ENCODE results near the gene VCX2. TPM values are rescaled to one million over a fixed set of nuclear protein-coding genes. Genes with fewer than 3 reads are reported as not detected.
A peak's percentile ranks its signal among the peaks of the same experiment; 100 is the strongest.
"Not testable (repeated sequence)": the region's sequence is repeated elsewhere in the genome, so short reads cannot be mapped to it uniquely, and the experiment has no call there.

The VCX2 gene
- not detected in 2 replicates for total RNA-seq (2014; rRNA removed; shearing (Covaris generic))

GRCh38 chrX:8171169-8171568 is at the start of gene VCX2:
Gene VCX2, minus strand, starts transcription at chrX:8171267. Its CDS starts 624 bp downstream, at chrX:8170643.
- DNase-seq (ENCODE audit: low read depth): not testable (repeated sequence)

- DNase-seq (ENCODE audit: low read depth): no peak
Measured at GRCh38 chrX:8204943-8205342, 33.9 kb upstream of the VCX2 start.

GRCh38 chrX:8204169-8204935 is 33.3 kb upstream of the VCX2 start:
- DNase-seq (ENCODE audit: low read depth): peak; percentile 12

- peak; percentile 22 for DNase-seq (ENCODE audit: low read depth)
Measured at GRCh38 chrX:8201896-8202331, 30.8 kb upstream of the VCX2 start.

- DNase-seq (ENCODE audit: low read depth): no peak
Measured at GRCh38 chrX:8196776-8197175, 25.7 kb upstream of the VCX2 start.

GRCh38 chrX:8194216-8194615 is 23.1 kb upstream of the VCX2 start:
- DNase-seq (ENCODE audit: low read depth): peak; percentile 10

- peak; percentile 15 for DNase-seq (ENCODE audit: low read depth)
Measured at GRCh38 chrX:8192276-8192675, 21.2 kb upstream of the VCX2 start.

GRCh38 chrX:8191022-8191421 is 20.0 kb upstream of the VCX2 start:
- peak; percentile 4 for DNase-seq (ENCODE audit: low read depth)

GRCh38 chrX:8190341-8190830 is 19.3 kb upstream of the VCX2 start:
- DNase-seq (ENCODE audit: low read depth): no peak

GRCh38 chrX:8189096-8189830 is 18.2 kb upstream of the VCX2 start:
- no peak for DNase-seq (ENCODE audit: low read depth)

- DNase-seq (ENCODE audit: low read depth): no peak
Measured at GRCh38 chrX:8183346-8183745, 12.3 kb upstream of the VCX2 start.

- DNase-seq (ENCODE audit: low read depth): no peak
Measured at GRCh38 chrX:8179656-8180055, 8.6 kb upstream of the VCX2 start.

GRCh38 chrX:8154011-8154410 is 17.1 kb downstream of the VCX2 start:
- DNase-seq (ENCODE audit: low read depth): not testable (repeated sequence)

- DNase-seq (ENCODE audit: low read depth): no peak
Measured at GRCh38 chrX:8147226-8147625, 23.8 kb downstream of the VCX2 start.

- no peak for DNase-seq (ENCODE audit: low read depth)
Measured at GRCh38 chrX:8144925-8145324, 26.1 kb downstream of the VCX2 start.

- no peak for DNase-seq (ENCODE audit: low read depth)
Measured at GRCh38 chrX:8141896-8142295, 29.2 kb downstream of the VCX2 start.

- no peak for DNase-seq (ENCODE audit: low read depth)
Measured at GRCh38 chrX:8140986-8141744, 29.9 kb downstream of the VCX2 start.

GRCh38 chrX:8139716-8140115 is 31.4 kb downstream of the VCX2 start:
- no peak for DNase-seq (ENCODE audit: low read depth)

GRCh38 chrX:8138252-8138651 is 32.8 kb downstream of the VCX2 start:
- no peak for DNase-seq (ENCODE audit: low read depth)

- no peak for DNase-seq (ENCODE audit: low read depth)
Measured at GRCh38 chrX:8126648-8127047, 44.4 kb downstream of the VCX2 start.

- no peak for DNase-seq (ENCODE audit: low read depth)
Measured at GRCh38 chrX:8126092-8126491, 45.0 kb downstream of the VCX2 start.

- DNase-seq (ENCODE audit: low read depth): no peak
Measured at GRCh38 chrX:8125566-8125965, 45.5 kb downstream of the VCX2 start.
